ENCODE data around the gene PLXNC1. TPM values are rescaled to one million over a fixed set of nuclear protein-coding genes. Genes with fewer than 3 reads are reported as not detected.

The PLXNC1 gene
- total RNA-seq, 1 experiment from 2014 or later, result 0.30 TPM

GRCh38 chr12:94162108-94162507 is 13.7 kb downstream of the PLXNC1 start:
- Histone ChIP-seq H3K9me3 (ENCODE audit: low read depth, low read length, poor library complexity, severe bottlenecking) (no peaks in the 10 kb centered on the region), H3K27ac (ENCODE audit: low read depth, low read length, poor library complexity, severe bottlenecking) (no peak overlapping the region), H3K27me3 (replicated peaks; ENCODE audit: insufficient read depth, low read depth, low read length, poor library complexity) (peaks cover 9% of the 10 kb centered on the region), H3K4me3 (ENCODE audit: low read depth, low read length, poor library complexity, severe bottlenecking) (no peak overlapping the region), H3K36me3 (ENCODE audit: insufficient read depth, low read length, poor library complexity, severe bottlenecking) (no peaks in the 10 kb centered on the region), H3K4me1 (ENCODE audit: insufficient read depth, low read length, poor library complexity, severe bottlenecking) (no peaks in the 10 kb centered on the region)
- no peak for TF ChIP-seq CTCF (conservative IDR thresholded peaks at IDR 0.05; ENCODE audit: low read depth, low read length)
- TF ChIP-seq EZH2 (IDR thresholded peaks at IDR 0.05; ENCODE audit: borderline replicate concordance, low read depth, low read length, poor library complexity, severe bottlenecking), result no peak
- no peak for DNase-seq (ENCODE audit: low spot score)
- CTCF ChIA-PET, result no interaction called here
- POLR2A ChIA-PET (ENCODE audit: low non-redundant PET), result no interaction called here
- no TSS peak for BruUV-seq (replicated peaks)
- intact Hi-C loops (cut with micrococcal nuclease; ENCODE audit: unreplicated experiment), result no loop called here

DNA sequence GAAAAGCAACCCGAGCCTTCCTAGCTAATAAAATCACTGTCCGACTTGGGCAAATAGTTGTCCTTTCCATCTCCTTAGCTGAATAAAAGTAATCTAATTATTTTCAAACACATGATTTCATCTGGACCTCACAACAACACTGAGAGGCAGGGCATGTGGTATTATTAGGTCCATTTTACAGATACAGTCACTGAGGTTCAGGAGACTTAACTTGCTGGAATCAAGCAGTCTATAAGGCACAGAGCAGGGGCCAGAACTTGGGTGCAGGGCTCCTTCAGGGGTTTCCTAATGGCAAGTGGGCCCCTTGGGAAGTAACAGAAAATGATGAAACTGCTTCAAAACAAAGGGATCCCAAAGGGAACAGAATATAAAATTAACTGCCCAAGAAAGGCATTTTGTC is 15.5 kb downstream of the PLXNC1 start:
- H3K9me3 ChIP-seq (ENCODE audit: low read depth, low read length, poor library complexity, severe bottlenecking), result no peaks in the 10 kb centered on the region
- DNase-seq (ENCODE audit: low spot score), result no peak
- H3K27ac ChIP-seq (ENCODE audit: low read depth, low read length, poor library complexity, severe bottlenecking), result no peak overlapping the region
- intact Hi-C loops (cut with micrococcal nuclease; ENCODE audit: unreplicated experiment), result no loop called here
- POLR2A ChIA-PET (ENCODE audit: low non-redundant PET), result no interaction called here
- peaks cover 22% of the 10 kb centered on the region for H3K27me3 ChIP-seq (replicated peaks; ENCODE audit: insufficient read depth, low read depth, low read length, poor library complexity)
- CTCF ChIA-PET, result no interaction called here
- no peaks in the 10 kb centered on the region for H3K36me3 ChIP-seq (ENCODE audit: insufficient read depth, low read length, poor library complexity, severe bottlenecking)
- no peaks in the 10 kb centered on the region for H3K4me1 ChIP-seq (ENCODE audit: insufficient read depth, low read length, poor library complexity, severe bottlenecking)
- BruUV-seq (replicated peaks), result no TSS peak
- TF ChIP-seq CTCF (conservative IDR thresholded peaks at IDR 0.05; ENCODE audit: low read depth, low read length) (no peak), EZH2 (IDR thresholded peaks at IDR 0.05; ENCODE audit: borderline replicate concordance, low read depth, low read length, poor library complexity, severe bottlenecking) (no peak)
- no peak overlapping the region for H3K4me3 ChIP-seq (ENCODE audit: low read depth, low read length, poor library complexity, severe bottlenecking)

DNA sequence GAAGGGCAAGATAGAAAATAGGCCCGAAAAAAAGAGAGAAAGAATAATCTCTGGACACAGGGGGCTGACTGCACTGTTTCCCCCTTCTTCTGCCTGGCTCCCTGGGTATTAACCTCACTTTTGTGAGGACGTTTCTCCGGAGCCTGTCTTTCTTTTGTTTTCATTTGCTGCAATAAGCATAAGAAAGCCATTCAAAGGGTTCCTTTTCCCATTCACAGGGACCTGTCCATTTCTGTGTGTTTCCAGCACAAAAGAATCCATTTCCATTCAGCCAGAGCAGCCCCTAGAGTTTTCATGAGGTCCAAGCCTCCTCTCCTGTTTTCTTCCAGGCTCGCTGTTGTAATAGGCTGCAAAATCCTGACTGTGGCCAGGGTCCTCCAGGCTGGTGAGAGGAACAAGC is 16.8 kb downstream of the PLXNC1 start:
- H3K27ac ChIP-seq (ENCODE audit: low read depth, low read length, poor library complexity, severe bottlenecking), result no peak overlapping the region
- peaks cover 31% of the 10 kb centered on the region for H3K27me3 ChIP-seq (replicated peaks; ENCODE audit: insufficient read depth, low read depth, low read length, poor library complexity)
- intact Hi-C loops (cut with micrococcal nuclease; ENCODE audit: unreplicated experiment), result no loop called here
- POLR2A ChIA-PET (ENCODE audit: low non-redundant PET), result no interaction called here
- no peak for DNase-seq (ENCODE audit: low spot score)
- no peaks in the 10 kb centered on the region for H3K9me3 ChIP-seq (ENCODE audit: low read depth, low read length, poor library complexity, severe bottlenecking)
- H3K4me3 ChIP-seq (ENCODE audit: low read depth, low read length, poor library complexity, severe bottlenecking), result no peak overlapping the region
- CTCF ChIA-PET, result interaction anchor here (0.7 kb wide), 1 partner anchor 211 kb away, joined by 3 read pairs; no protein-coding TSS in a partner anchor
- no peaks in the 10 kb centered on the region for H3K4me1 ChIP-seq (ENCODE audit: insufficient read depth, low read length, poor library complexity, severe bottlenecking)
- no TSS peak for BruUV-seq (replicated peaks)
- H3K36me3 ChIP-seq (ENCODE audit: insufficient read depth, low read length, poor library complexity, severe bottlenecking), result no peaks in the 10 kb centered on the region
- no peak for TF ChIP-seq CTCF (conservative IDR thresholded peaks at IDR 0.05; ENCODE audit: low read depth, low read length)
